Rectal smooth muscle tissue (tissue), 1 donor: ENCODE data around the gene FEM1B.
"Not testable (repeated sequence)": the region's sequence is repeated elsewhere in the genome, so short reads cannot be mapped to it uniquely, and the experiment has no call there.

ENCODE experiments used
- H3K27ac ChIP-seq: one replicate; pipeline ENCODE4 v1.7.0; 2013; ENCODE audit warnings: low read depth, low read length, inconsistent platforms
- H3K27me3 ChIP-seq: one replicate; pipeline ENCODE4 v1.7.0; 2013; ENCODE audit warnings: low read length; ENCODE audit not compliant: control insufficient read depth, insufficient read depth
- H3K36me3 ChIP-seq: one replicate; pipeline ENCODE4 v1.7.0; 2013; ENCODE audit warnings: low read length; ENCODE audit not compliant: control insufficient read depth, insufficient read depth
- H3K4me1 ChIP-seq: one replicate; pipeline ENCODE4 v1.7.0; 2013; ENCODE audit warnings: low read length; ENCODE audit not compliant: control insufficient read depth, insufficient read depth
- H3K4me3 ChIP-seq: one replicate; pipeline ENCODE4 v1.7.0; 2013; ENCODE audit warnings: low read length
- H3K9ac ChIP-seq: one replicate; pipeline ENCODE4 v1.7.0; 2013; ENCODE audit warnings: low read length

Gene FEM1B

DNA sequence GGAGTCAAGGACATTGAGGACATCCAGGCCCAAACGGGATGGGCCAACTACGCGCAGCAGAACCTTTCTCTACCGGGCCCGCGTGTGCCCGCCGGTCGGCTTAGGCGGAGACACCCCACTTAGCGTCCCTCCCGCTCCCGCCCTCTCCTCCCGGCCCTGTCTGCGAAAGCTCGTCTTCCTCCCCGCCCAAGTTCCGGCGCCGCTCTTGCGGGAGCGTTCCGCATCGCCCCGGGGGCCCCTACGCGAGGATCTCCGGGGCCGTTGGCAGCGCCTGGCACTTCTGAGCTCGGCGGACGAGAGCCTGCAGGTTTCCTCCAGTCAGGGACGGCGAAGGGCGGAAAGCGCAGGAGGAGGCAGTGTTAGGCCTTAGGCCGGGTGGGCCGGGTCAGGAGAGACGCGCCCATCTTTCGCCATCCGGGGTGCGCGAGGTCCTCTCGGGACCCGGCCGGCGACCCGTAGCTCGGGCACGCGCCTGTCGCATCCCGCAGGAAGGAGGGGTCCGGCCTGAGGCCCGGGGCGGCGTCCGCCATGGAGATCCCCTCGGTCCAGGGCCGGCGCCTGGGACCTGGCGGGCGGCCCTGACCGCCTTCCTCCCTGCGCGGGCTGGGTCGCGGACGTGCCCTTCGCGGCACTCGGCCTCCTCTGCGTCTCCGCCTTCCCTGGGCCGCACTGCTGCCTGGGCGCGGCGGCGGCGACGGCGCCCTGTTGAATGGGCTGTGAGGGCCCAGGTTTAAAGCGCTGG lies at the start of gene FEM1B:
Gene FEM1B, plus strand, starts transcription at position 143 of the 742 bp plus-strand sequence. CDS start 673 bp downstream, outside the sequence.
- H3K9ac ChIP-seq, result peak within 1 kb of the TSS; percentile 89
- H3K4me1 ChIP-seq, result peaks cover 28% of the 10 kb centered on the region
- peak within 1 kb of the TSS; percentile 100 for H3K4me3 ChIP-seq
- no peaks in the 10 kb centered on the region for H3K36me3 ChIP-seq
- H3K27me3 ChIP-seq, result no peaks in the 10 kb centered on the region
- H3K27ac ChIP-seq, result peak within 1 kb of the TSS; percentile 100

DNA sequence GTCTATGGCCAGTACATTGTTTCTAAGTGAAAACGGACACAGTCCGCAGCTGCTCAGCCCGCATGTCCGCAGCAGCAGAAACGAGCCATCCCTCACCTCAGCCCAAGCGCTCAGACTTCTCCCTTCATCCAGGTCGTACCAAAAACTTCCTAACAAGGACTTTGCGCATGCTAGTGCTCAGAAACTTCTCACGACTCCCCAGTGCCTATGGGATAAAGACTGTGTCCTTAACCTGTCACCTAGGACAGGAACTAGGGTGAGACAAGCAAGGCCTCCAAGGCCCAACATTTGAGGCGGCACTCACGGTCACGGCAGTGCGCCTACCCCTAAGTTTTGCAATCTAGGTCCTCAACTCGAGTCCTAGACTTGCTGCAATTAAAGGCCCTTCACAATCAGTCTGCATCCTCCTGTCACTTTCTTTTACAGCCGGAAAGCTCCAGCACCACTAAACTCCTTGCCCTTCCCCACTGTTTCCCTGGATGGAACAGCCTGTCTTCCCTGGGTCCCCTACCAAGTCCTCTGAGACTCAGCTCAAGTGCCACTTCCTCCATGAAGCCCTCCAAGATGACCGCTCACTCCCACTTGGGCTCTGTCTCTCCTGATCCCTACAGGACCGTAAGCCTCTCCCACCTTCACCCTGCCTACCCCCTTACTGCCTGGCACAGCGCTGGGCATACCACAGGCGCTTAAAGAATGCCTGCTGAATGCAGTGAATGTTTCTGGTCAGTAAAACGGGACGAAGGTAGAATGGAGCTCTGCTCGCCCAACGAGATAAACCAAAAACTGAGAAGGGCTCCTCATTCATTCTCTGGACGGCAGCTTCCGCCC lies 49.2 kb upstream of the FEM1B start:
- Histone ChIP-seq H3K4me3 (peak overlapping the region; percentile 74), H3K36me3 (no peaks in the 10 kb centered on the region), H3K27ac (no peak overlapping the region), H3K27me3 (no peaks in the 10 kb centered on the region), H3K9ac (no peak overlapping the region), H3K4me1 (peaks cover 13% of the 10 kb centered on the region)

DNA sequence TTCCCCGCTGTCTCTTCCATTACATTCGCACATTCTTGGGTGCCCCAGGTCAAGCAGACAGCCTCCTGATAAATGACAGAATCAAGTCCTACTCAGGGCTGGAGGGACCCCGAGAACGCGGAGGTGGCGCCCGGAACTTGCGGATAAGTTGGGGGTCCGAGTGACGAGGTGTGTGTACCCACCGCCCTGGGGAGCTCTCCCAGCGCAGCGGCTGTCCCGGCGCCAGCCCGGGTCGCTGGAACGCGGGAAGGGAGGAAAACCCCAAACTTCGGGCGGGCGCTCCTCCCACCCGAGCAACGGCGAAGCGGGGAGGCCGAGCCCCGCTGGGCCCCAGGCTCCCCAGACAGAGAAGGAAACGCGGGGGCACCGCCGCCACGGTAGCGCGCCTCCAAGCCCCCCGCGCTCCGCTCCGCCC lies 48.6 kb upstream of the FEM1B start:
- Histone ChIP-seq H3K27ac (peak overlapping the region; percentile 60), H3K36me3 (no peaks in the 10 kb centered on the region), H3K4me3 (peak overlapping the region; percentile 74), H3K9ac (no peak overlapping the region), H3K27me3 (no peaks in the 10 kb centered on the region), H3K4me1 (peaks cover 13% of the 10 kb centered on the region)

GRCh38 chr15:68229386-68230156 lies 48.0 kb upstream of the FEM1B start, which contains the start of gene CLN6:
Gene CLN6, minus strand, starts transcription at chr15:68229728. Its CDS starts 144 bp downstream, at chr15:68229584.
- H3K4me3 ChIP-seq, result peak within 1 kb of the TSS; percentile 76
- no peak within 1 kb of the TSS for H3K9ac ChIP-seq
- H3K36me3 ChIP-seq, result no peaks in the 10 kb centered on the region
- H3K27ac ChIP-seq, result peak within 1 kb of the TSS; percentile 77
- peaks cover 13% of the 10 kb centered on the region for H3K4me1 ChIP-seq
- H3K27me3 ChIP-seq, result no peaks in the 10 kb centered on the region

DNA sequence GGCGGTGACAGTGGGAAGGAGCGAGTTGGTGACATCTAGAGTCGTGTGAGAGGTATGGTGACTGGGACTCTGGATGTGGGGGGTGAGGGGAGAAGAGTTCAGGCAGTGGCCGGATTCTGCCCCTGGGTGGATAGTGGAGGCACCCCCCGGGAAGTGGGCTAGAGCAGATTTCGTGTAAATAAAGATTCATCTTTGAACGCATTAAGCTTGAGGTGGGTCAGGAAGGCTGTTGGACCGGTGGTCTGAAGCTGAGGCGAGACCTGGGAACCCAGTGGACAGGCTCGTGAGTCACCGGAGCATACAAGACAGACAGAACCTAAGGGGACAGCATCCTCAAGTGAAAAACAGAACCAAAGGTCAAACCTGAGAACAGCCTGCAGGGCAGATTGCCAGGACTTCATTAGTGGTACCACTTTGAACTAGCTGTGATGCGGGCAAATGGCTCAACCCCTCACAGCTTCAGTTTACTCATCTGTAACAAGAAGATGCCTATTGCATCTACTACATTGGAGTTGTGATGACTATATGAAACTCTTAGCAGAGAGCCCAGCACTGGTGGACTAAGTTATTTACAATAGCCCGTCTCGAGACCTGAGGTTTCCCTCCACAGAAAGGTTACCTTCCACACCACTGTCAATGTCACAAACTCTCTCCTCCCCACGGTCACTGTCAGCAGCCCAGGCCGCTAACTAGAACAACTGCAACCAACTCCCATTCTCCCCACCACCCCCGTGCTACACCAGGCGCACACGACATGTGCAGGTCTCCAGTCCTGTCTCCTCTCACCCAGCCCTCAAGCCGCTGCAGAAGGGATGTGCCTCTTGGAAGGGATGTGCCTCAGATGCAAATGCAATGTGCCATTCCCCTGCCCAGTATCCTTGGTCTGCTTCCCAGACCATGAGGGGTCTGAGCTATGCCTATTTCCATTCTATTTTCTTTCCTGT lies 47.1 kb upstream of the FEM1B start:
- H3K9ac ChIP-seq, result no peak overlapping the region
- H3K4me3 ChIP-seq, result peak overlapping the region; percentile 76
- H3K27me3 ChIP-seq, result no peaks in the 10 kb centered on the region
- peaks cover 13% of the 10 kb centered on the region for H3K4me1 ChIP-seq
- H3K27ac ChIP-seq, result peak overlapping the region; percentile 77
- H3K36me3 ChIP-seq, result no peaks in the 10 kb centered on the region

DNA sequence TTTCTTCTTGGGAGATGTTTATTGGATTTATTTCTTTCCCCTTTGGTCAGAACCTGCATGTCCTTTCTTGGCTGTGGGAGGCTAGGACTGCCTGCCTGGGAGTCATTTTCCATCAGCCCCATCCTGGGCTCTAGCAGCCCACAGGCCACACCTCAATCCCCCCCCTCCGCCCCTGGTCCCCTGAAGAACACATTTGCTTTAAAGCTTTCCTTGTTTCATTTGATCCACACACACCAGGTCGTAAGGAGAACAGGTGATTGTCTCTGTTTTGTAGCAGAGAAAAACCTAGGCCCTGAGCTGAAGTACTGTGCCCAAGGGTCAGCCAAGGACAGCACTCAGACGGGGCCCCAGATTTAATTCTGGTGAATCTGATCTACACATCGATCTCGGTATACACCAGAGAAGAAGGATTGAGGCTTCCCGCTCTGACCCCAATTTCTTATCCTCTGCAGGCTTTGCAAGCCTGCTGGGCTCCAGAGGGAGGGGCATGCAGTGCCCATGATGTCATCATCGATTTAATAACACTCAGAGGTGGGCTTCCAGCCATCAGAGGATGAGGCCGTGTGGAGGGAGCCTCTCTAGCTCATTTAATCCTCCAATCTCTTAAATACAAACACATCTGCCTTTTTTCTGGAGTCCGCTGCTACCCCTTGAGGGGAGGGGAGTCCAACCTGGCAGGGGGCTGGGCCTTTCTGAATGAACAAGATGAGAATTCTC lies 46.3 kb upstream of the FEM1B start:
- H3K4me3 ChIP-seq, result no peak overlapping the region
- peaks cover 13% of the 10 kb centered on the region for H3K4me1 ChIP-seq
- no peaks in the 10 kb centered on the region for H3K36me3 ChIP-seq
- no peaks in the 10 kb centered on the region for H3K27me3 ChIP-seq
- H3K27ac ChIP-seq, result no peak overlapping the region
- H3K9ac ChIP-seq, result no peak overlapping the region

- Histone ChIP-seq H3K4me1 (peaks cover 13% of the 10 kb centered on the region), H3K4me3 (no peak overlapping the region), H3K27ac (no peak overlapping the region), H3K9ac (no peak overlapping the region), H3K27me3 (no peaks in the 10 kb centered on the region), H3K36me3 (no peaks in the 10 kb centered on the region)
Observed at GRCh38 chr15:68232449-68232848, 45.1 kb upstream of the FEM1B start.

GRCh38 chr15:68232937-68233336 lies 44.6 kb upstream of the FEM1B start:
- H3K9ac ChIP-seq, result no peak overlapping the region
- no peaks in the 10 kb centered on the region for H3K36me3 ChIP-seq
- H3K27ac ChIP-seq, result no peak overlapping the region
- no peak overlapping the region for H3K4me3 ChIP-seq
- H3K4me1 ChIP-seq, result peaks cover 12% of the 10 kb centered on the region
- H3K27me3 ChIP-seq, result no peaks in the 10 kb centered on the region

GRCh38 chr15:68234060-68234459 lies 43.5 kb upstream of the FEM1B start:
- Histone ChIP-seq H3K27me3 (no peaks in the 10 kb centered on the region), H3K4me3 (no peak overlapping the region), H3K27ac (no peak overlapping the region)

DNA sequence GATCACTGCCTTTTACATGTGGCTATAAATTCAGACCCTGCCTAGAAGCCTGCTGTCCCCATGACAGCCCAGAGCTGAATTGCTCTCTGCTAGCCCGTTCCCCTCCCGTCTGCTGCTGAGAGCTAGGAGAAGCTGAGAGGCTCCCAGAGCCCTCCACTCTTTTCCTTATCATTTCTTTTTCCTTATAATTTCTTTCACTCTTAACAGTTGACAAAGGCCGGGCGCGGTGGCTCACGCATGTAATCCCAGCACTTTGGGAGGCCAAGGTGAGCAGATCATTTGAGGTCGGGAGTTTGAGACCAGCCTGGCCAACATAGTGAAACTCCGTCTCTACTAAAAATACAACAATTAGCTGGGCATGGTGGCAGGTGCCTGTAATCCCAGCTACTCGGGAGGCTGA lies 43.0 kb upstream of the FEM1B start:
- not testable (repeated sequence) for H3K36me3 ChIP-seq, H3K27me3 ChIP-seq, H3K4me3 ChIP-seq, H3K4me1 ChIP-seq, H3K27ac ChIP-seq, H3K9ac ChIP-seq

More at GRCh38 chr15:68234060-68234459, 43.5 kb upstream of the FEM1B start:
- H3K9ac ChIP-seq, result no peak overlapping the region
- H3K36me3 ChIP-seq, result no peaks in the 10 kb centered on the region
- H3K4me1 ChIP-seq, result peaks cover 5% of the 10 kb centered on the region

GRCh38 chr15:68235022-68235421 lies 42.5 kb upstream of the FEM1B start:
- Histone ChIP-seq H3K4me3 (no peak overlapping the region), H3K36me3 (no peaks in the 10 kb centered on the region), H3K27ac (no peak overlapping the region), H3K9ac (no peak overlapping the region), H3K4me1 (peaks cover 3% of the 10 kb centered on the region), H3K27me3 (no peaks in the 10 kb centered on the region)
